ENCODE results near the gene SYAP1.

DNA sequence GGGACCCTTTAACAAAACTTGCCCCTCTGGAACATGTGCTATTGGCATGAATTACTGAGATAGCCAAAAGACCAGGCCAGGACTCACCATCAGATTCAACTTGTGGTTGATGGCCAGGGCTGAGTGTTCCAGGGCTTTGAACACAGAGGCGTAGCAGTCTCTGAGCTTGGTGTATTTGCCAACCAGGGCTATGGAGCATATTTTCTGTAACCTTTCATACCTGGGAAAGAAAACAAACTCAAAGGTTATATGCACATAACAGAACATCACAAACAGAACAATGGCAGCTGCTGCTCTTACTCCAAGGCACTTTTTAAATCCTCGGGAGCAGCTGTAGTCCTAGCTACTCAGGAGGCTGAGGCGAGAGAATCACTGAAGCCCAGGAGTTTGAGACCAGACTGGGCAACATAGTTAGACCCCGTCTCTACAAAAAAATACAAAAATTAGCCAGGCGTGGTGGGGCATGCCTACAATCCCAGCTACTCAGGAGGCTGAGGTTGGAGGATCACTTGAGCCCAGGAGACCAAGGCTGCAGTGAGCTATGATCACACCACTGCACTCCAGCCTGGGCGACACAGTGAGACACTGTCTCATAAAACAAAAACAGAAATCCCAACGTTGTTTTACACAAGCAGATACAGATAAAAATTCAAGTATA lies 36.3 kb upstream of the SYAP1 start:
- TF ChIP-seq POLR2AphosphoS5 (IDR thresholded peaks at IDR 0.05; ENCODE audit: low read depth, low read length) (no peak), POLR2A (IDR thresholded peaks at IDR 0.05; ENCODE audit: low read depth, low read length) (no peak), PAX5 (IDR thresholded peaks at IDR 0.05; ENCODE audit: insufficient read depth, low read length, severe bottlenecking) (no peak)
